ENCODE results near the gene SPHK1.
A peak's percentile ranks its signal among the peaks of the same experiment; 100 is the strongest.
"Not testable (repeated sequence)": the region's sequence is repeated elsewhere in the genome, so short reads cannot be mapped to it uniquely, and the experiment has no call there.

SPHK1 gene

GRCh38 chr17:76384222-76384986, at the start of gene SPHK1:
Gene SPHK1 (plus strand): TSS chr17:76384609. CDS start chr17:76385645, 1,036 bp downstream.
- DNase-seq, result peak; percentile 49 to 74

- DNase-seq, result no peak
Observed at GRCh38 chr17:76335716-76336381, 48.6 kb upstream of the SPHK1 start.

- no peak for DNase-seq
Observed at GRCh38 chr17:76336756-76337412, 47.5 kb upstream of the SPHK1 start.

- DNase-seq, result no peak
Observed at GRCh38 chr17:76337413-76337777, 47.0 kb upstream of the SPHK1 start.

- no peak for DNase-seq
Observed at GRCh38 chr17:76341301-76341700, 43.1 kb upstream of the SPHK1 start.

GRCh38 chr17:76343106-76343505, 41.3 kb upstream of the SPHK1 start:
- DNase-seq, result no peak

GRCh38 chr17:76345377-76345974, 38.9 kb upstream of the SPHK1 start:
- no peak for DNase-seq

- DNase-seq, result not testable (repeated sequence)
Observed at GRCh38 chr17:76346936-76347335, 37.5 kb upstream of the SPHK1 start.

GRCh38 chr17:76350463-76350862, 33.9 kb upstream of the SPHK1 start:
- DNase-seq, result no peak

GRCh38 chr17:76351526-76352071, 32.8 kb upstream of the SPHK1 start:
- no peak for DNase-seq

GRCh38 chr17:76353004-76353598, 31.3 kb upstream of the SPHK1 start:
- DNase-seq, result peak in 1 of 2 experiments; percentile 45

GRCh38 chr17:76353599-76354316, 30.7 kb upstream of the SPHK1 start, which contains the start of gene PRPSAP1:
Gene PRPSAP1 (minus strand): TSS chr17:76353916. CDS start chr17:76353703, 213 bp downstream.
- DNase-seq, result peak; percentile 98 to 99

GRCh38 chr17:76354317-76354729, 30.1 kb upstream of the SPHK1 start:
- no peak for DNase-seq

GRCh38 chr17:76354747-76355310, 29.6 kb upstream of the SPHK1 start:
- DNase-seq, result no peak

- no peak for DNase-seq
Observed at GRCh38 chr17:76356803-76357456, 27.5 kb upstream of the SPHK1 start.

GRCh38 chr17:76357597-76358158, 26.7 kb upstream of the SPHK1 start:
- no peak for DNase-seq

GRCh38 chr17:76359375-76359774, 25.0 kb upstream of the SPHK1 start:
- DNase-seq, result no peak

GRCh38 chr17:76359776-76360175, 24.6 kb upstream of the SPHK1 start:
- not testable (repeated sequence) for DNase-seq

- no peak for DNase-seq
Observed at GRCh38 chr17:76360461-76360860, 23.9 kb upstream of the SPHK1 start.

- no peak for DNase-seq
Observed at GRCh38 chr17:76363107-76363842, 21.1 kb upstream of the SPHK1 start.

All from NCI-H524 (cell line).